MV-4-11 (cell line): Measurements from ENCODE around the gene WNT7B.
A peak's percentile ranks its signal among the peaks of the same experiment; 100 is the strongest.
"Not testable (repeated sequence)": the region's sequence is repeated elsewhere in the genome, so short reads cannot be mapped to it uniquely, and the experiment has no call there.

Experiments
- DNase-seq: peaks from one replicate; lab custom pipeline; 2025; lab: John Stamatoyannopoulos, UW

Gene WNT7B

GRCh38 chr22:46008291-46008690 lies 31.3 kb upstream of the WNT7B start:
- no peak for DNase-seq

GRCh38 chr22:46007848-46008261 lies 30.9 kb upstream of the WNT7B start:
- no peak for DNase-seq

- peak; percentile 69 for DNase-seq
Measured at GRCh38 chr22:46007003-46007847, 30.3 kb upstream of the WNT7B start.

DNA sequence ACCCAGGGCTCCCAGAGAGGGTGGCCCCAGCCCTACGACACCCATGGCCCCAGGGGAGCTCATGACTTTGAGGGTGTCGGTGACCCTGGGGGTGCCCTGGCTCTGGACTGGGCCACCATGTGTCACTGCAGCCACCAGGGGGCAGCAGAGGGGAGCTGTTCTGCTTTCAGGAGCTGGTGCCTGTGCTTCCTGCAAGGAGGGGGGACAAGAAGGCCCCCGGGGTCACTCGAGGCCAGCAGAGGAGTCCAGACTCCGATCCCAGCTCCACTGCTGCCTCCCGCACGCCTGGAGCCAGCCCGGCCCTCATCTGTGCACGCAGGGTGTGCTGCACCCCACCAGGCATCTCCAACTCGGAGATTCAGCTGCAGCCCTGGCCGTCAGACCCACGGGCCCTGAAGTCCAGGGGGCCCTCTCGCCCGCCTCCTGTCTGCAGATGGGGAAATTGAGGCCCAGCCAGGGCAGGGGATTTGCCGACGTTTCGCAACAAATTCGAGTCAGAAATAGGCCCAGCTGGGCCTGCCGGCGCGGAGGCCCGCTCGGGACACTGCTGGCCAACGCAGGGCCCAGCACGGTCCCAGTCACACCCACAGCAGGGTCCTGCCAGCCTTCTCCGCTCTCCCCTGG lies 29.5 kb upstream of the WNT7B start:
- DNase-seq, result peak; percentile 80

DNA sequence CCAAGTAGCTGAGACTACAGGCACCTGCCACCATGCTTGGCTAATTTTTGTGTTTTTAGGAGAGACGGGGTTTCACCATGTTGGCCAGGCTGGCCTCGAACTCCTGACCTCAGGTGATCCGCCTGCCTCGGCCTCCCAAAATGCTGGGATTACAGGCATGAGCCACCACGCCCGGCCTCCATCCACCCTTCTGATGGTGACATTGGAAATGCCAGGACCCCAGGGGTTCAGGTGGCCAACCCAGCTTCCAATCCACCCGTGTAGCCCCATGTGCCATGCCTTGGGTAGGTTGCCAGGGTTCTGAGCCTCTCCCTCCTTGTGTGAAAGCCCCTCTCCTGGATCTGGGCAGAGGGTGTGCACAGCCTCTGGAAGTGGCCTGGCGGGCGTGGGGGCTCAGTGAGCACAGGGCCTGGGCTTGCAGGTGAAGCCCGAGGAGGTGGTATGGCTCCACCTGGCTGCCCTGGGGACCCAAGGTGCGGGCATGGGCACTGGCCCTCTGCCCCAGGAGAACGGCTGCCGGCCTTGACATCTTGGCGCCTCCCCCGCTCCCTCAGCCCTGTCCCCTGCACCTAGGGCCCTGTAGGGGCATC lies 28.2 kb upstream of the WNT7B start:
- DNase-seq, result not testable (repeated sequence)

- peak; percentile 33 for DNase-seq
Measured at GRCh38 chr22:46004105-46004866, 27.3 kb upstream of the WNT7B start.

GRCh38 chr22:46003271-46004091 lies 26.5 kb upstream of the WNT7B start:
- DNase-seq, result no peak

DNA sequence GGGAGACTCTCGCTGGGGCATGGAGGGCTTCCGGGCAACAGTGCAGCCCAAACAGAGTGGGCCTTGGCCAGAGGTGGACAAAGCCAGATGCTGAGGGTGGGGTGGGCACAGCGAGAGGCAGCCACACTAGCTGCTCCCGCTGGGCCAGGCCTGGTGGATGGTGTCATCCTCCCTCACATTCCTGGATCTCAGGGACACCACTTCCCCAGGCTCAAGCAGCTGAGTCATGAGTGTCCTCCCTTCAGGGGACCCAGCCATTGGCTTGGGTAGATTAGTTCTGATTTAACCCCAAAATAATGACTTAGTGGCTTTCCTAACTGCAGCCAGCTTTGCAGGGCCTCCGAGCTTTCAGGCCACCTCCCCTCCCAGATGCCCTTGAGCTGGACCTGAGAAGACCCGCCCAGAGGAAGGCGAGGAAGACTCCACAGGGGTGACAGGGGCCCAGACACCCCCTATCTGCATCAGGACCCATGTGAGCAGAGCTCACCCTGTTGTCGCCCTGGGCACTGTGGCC lies 25.9 kb upstream of the WNT7B start:
- DNase-seq, result peak; percentile 67

DNA sequence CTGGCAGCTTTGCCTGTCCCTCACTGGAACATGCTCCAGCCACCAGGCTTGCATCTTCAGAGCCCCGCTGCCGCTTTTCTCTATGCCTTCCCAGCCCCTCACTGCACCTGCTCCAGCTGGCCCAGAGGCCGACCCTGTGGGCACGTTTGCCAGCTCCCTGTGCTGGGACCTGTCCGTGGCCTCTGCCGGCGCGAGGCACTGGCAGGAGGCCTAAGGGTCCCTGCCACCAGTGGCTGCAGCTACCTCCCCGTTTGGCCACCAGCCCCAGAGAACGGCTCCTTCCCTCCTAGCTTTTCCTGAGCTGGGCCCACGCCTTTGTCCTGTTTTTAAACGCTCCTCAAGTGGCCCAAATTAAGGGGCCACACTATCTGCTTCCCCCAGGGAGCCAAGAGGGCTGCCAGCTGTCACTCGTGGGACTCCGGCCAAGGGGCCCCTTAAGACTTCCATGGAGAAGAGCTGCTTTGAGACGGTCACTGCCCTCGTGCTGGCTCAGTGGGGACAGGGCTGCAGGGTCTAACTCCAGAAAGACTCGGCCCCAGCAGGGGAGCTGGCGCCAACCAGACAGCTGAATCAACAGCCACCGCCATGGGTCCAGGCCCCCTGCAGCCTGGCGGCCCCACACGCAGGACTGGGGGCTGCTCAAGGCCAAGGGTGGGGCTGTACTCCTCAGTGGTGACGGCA lies 24.6 kb upstream of the WNT7B start:
- no peak for DNase-seq

- DNase-seq, result peak; percentile 23
Measured at GRCh38 chr22:46001046-46001425, 24.1 kb upstream of the WNT7B start.

- no peak for DNase-seq
Measured at GRCh38 chr22:46000081-46001027, 23.4 kb upstream of the WNT7B start.

- no peak for DNase-seq
Measured at GRCh38 chr22:45999379-45999971, 22.5 kb upstream of the WNT7B start.

GRCh38 chr22:45998638-45999378 lies 21.8 kb upstream of the WNT7B start:
- DNase-seq, result no peak

DNA sequence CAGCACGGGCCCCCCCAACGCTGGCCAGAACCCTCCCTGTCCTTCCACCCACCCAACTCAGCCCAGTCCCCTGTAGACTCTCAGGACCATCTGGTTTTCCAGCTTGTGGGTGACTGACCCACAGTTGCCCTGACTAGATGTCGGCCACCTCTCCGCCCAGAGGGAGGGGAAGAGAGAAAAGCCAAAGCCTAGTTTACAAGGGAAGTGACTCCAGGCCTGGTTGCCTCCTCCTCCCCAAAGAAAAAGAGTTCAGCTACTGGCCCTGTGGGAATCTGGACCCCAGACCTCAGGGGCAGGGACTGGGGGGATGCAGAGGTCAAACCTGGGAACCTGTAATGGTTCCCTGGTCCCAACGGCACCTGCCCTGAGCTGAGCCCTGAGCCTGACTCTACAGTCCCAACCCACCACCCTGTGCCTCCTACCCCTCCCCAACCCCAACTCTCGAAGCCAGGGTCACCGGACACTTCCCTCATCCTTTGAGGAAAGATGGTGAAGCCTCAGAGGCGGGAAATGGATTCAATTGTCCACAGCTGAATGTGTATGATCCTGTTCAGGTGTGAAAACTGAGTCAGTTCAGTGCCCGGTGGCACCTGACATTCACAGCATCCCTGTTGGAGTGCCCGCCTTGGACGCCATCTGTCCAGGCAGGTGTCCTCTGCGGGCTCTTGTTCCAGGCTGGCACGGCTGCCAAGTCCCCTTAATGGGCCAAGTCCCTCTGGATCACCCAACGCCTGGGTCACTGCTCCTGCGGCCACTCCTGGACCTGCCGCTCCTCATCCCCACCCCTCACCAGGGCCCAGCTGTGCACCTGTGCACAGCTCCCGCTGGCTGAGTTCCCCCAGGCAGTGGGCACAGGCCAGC lies 21.0 kb upstream of the WNT7B start:
- peak; percentile 66 for DNase-seq

DNA sequence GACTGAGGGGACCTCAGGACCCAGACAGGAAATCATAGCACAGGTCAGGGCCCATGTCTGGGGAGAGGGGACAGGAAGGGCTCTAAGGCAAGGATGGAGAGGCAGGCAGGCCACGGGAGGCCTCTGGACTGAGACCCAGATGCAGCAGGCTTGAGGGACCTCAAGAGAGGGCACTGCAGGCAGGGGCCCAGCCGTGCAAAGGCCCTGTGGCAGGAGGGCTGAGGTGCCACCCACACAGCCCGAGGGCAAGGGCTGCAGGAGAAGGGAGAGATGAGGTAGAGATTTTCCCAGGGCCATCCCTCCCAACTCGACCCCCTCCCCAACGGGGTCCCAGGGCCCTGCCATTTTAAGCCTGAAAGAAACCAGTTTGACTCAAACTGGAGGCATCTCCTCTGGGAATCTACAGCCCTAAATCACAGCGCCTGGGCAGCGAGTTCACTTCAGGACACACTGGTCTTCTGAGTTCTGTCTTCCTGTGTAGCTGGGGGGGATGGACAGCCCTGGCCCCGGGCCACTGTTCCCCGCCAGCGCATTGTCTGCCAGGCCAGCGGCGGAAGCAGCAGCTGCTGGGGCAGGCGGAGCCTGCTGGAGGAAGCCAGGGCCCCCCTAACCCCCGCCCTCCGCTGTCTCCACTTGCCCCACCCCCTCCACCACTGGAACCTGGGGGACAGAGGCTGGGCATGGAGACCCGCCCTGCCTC lies 20.3 kb upstream of the WNT7B start:
- peak; percentile 80 for DNase-seq

- DNase-seq, result peak; percentile 84
Measured at GRCh38 chr22:45996241-45997076, 19.5 kb upstream of the WNT7B start.
